Right lobe of liver (tissue), 6 donors: Measurements from ENCODE around the gene INSR. TPM values are rescaled to one million over a fixed set of nuclear protein-coding genes. Genes with fewer than 3 reads are reported as not detected.

Source experiments
- ATAC-seq, 4 donors: fragments of 200-7000 bp; cut with Tn5 transposase; one replicate each; pipeline ENCODE4 v1.9.1; 2020; ENCODE audit warnings: mild to moderate bottlenecking in 4 of 4, moderate library complexity in 4 of 4
- DNase-seq, 3 donors: peaks; one replicate each; pipeline ENCODE4 v3.0.0-alpha.2; 2020
- H3K27ac ChIP-seq, 3 donors: fragments of 200-600 bp; one replicate each; pipeline ENCODE4 v1.8.0; 2022
- H3K27me3 ChIP-seq, 2 donors: fragments of 200-600 bp; one replicate each; pipeline ENCODE4 v1.8.0; 2022
- H3K36me3 ChIP-seq, 4 donors: fragments of 200-600 bp; sonication (generic) in 1 of 4; one replicate each; pipeline versions ENCODE4 v1.5.1 to v1.8.0; 2017 to 2022; ENCODE audit warnings: control low read depth in 1 of 4
- H3K4me1 ChIP-seq, 4 donors: fragments of 200-600 bp; sonication (generic) in 1 of 4; one replicate each; pipeline versions ENCODE4 v1.5.1 to v1.8.0; 2017 to 2022; ENCODE audit warnings: control low read depth in 1 of 4
- H3K4me3 ChIP-seq, 3 donors: fragments of 200-600 bp; one replicate each; pipeline ENCODE4 v1.8.0; 2022
- H3K9me3 ChIP-seq, 4 donors: fragments of 200-600 bp; sonication (generic) in 1 of 4; one replicate each; pipeline versions ENCODE4 v1.5.1 to v1.8.0; 2017 to 2022; ENCODE audit warnings: control low read depth in 1 of 4
- POLR2A ChIP-seq: fragments of 450-650 bp; IDR thresholded peaks from one replicate; pipeline ENCODE4 v1.6.1; 2017; ENCODE audit warnings: antibody characterized with exemption, mild to moderate bottlenecking
- WGBS: methylation state at CpG from one replicate; pipeline ENCODE4 v1.1.6; 2018; ENCODE audit warnings: low coverage, low lambda C conversion rate; ENCODE audit not compliant: insufficient coverage; ENCODE audit errors: missing lambda C conversion rate; 5-methylcytosine and 5-hydroxymethylcytosine counted together
- intact Hi-C, 2 donors: fragments of 100-400 bp; cut with DNase I; formaldehyde crosslinking; loops; one replicate each; pipeline versions ENCODE4 v1.11.2 to v1.14.1; 2022
- total RNA-seq, 6 experiments: library from RNA; depleted of rRNA in 2 of 6; stranded (reverse); fragments of >200 nt in 2 of 6; fragmentation: NEBNext Ultra II Directional in 3 of 6; extraction: Animal tissue kit (Norgen Biotek cat#: 25700) in 3 of 6; gene quantifications; one replicate each; pipeline versions ENCODE4 v1.1.0 to v1.2.4, GENCODE V29; 2016 to 2023
- TF ChIP-seq, protein P1 (sequence below), 4 donors: fragments of 200-600 bp in 3 of 4; fragments of 450-650 bp in 1 of 4; IDR thresholded peaks; one replicate each; pipeline versions ENCODE4 v1.5.1 to v1.8.0; 2016 to 2022; ENCODE audit warnings: antibody characterized with exemption in 4 of 4, mild to moderate bottlenecking in 2 of 4
- donor health status: DM: no; HTN: yes; CAD: no.
- donor health status: DM: no; HTN: no; CAD: no.
- donor health status: DM: no; HTN: no; CAD: no.
- donor health status: DM: no; HTN: yes; CAD: no.
- donor health status: DM: no; HTN: yes; CAD: no.

The INSR gene
- total RNA-seq, 6 experiments from 2014 or later, result 82.7 to 121 (median 106) TPM

DNA sequence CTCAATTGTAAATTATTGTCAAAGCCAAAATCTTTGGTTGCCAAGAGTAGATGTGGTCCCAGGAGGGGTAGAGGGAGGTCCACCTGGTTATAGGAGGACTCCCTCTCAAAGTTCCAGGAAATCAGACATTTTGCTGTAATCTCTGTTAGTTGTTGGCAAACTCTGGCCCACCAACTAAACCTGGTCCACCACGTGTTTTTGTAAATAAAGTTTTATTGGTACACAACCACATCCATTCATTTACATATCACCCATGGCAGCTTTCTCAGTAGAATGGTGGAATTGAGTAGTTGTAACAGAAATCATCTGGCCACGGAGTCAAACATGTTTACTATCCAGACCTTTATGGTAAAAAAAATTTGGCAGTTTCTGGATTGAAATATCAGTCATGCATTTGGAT is 154.1 kb downstream of the INSR start:
- Histone ChIP-seq H3K4me1 (peaks cover 0 to 22% (median 7%) of the 10 kb centered on the region in 4 donors), H3K4me3 (no peak overlapping the region), H3K27me3 (no peaks in the 10 kb centered on the region), H3K9me3 (no peaks in the 10 kb centered on the region), H3K36me3 (peaks cover 5 to 38% (median 20%) of the 10 kb centered on the region in 4 donors), H3K27ac (no peak overlapping the region)
- no peak for TF ChIP-seq POLR2A
- TF ChIP-seq, protein P1, sequence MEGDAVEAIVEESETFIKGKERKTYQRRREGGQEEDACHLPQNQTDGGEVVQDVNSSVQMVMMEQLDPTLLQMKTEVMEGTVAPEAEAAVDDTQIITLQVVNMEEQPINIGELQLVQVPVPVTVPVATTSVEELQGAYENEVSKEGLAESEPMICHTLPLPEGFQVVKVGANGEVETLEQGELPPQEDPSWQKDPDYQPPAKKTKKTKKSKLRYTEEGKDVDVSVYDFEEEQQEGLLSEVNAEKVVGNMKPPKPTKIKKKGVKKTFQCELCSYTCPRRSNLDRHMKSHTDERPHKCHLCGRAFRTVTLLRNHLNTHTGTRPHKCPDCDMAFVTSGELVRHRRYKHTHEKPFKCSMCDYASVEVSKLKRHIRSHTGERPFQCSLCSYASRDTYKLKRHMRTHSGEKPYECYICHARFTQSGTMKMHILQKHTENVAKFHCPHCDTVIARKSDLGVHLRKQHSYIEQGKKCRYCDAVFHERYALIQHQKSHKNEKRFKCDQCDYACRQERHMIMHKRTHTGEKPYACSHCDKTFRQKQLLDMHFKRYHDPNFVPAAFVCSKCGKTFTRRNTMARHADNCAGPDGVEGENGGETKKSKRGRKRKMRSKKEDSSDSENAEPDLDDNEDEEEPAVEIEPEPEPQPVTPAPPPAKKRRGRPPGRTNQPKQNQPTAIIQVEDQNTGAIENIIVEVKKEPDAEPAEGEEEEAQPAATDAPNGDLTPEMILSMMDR (IDR thresholded peaks at IDR 0.05), result no peak
- ATAC-seq (no peak), DNase-seq (no peak)
- intact Hi-C loops, result no loop called here
- 77% methylated on average over 2 of the region's 2 CpGs for WGBS

DNA sequence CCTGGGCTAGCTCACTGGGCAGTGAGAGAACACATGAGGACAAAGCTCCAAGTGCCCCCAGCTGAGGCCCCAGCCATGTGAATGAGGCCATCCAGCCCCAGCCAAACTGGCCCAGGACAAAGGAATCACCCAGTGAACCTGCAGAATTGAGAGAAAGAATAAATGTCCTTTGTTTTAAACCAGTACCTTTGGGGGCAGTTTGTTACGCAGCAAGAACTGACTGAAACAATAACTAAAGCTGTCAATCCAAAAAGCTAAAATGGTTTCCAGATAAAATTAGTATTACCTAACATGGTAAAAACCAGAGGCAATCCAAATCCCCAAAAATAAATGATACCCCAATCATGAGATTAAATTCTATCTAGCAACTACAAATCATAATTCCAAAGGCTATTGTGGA is 155.1 kb downstream of the INSR start:
- ATAC-seq, result no peak
- TF ChIP-seq, protein P1 (IDR thresholded peaks at IDR 0.05), result no peak
- TF ChIP-seq POLR2A, result no peak
- H3K4me3 ChIP-seq, result no peak overlapping the region
- H3K9me3 ChIP-seq, result no peaks in the 10 kb centered on the region
- H3K27ac ChIP-seq, result no peak overlapping the region
- intact Hi-C loops, result no loop called here
- DNase-seq, result no peak
- 100% methylated on average over 1 of the region's 1 CpG for whole genome bisulfite sequencing
- H3K4me1 ChIP-seq, result peaks cover 0 to 21% (median 8%) of the 10 kb centered on the region in 4 donors
- peaks cover 5 to 38% (median 20%) of the 10 kb centered on the region in 4 donors for H3K36me3 ChIP-seq
- no peaks in the 10 kb centered on the region for H3K27me3 ChIP-seq

DNA sequence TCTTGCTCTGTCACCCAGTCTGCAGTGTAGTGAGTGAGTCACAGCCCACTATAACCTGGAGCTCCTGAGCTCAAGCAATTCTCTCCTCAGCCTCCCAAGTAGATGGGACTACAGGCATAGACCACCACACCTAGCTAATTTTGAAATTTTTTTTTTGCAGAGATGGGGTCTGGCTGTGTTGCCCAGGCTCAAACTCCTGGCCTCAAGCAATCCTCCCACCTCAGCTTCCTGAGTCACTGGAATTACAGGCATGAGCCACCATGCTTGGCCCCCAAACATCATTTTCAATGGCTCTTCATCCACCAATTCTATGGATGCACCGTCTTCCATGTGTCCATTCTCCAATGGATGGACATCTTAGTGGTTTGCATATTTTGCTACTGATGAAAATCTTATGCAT is 155.8 kb downstream of the INSR start:
- Histone ChIP-seq H3K27me3 (no peaks in the 10 kb centered on the region), H3K36me3 (peaks cover 5 to 38% (median 20%) of the 10 kb centered on the region in 4 donors), H3K4me1 (peaks cover 0 to 23% (median 9%) of the 10 kb centered on the region in 4 donors), H3K4me3 (no peak overlapping the region), H3K27ac (no peak overlapping the region), H3K9me3 (no peaks in the 10 kb centered on the region)
- 100% methylated on average over 1 of the region's 1 CpG for WGBS
- ATAC-seq, result no peak
- TF ChIP-seq, protein P1 (IDR thresholded peaks at IDR 0.05), result no peak
- no peak for TF ChIP-seq POLR2A
- DNase-seq, result no peak
- intact Hi-C loops, result no loop called here

DNA sequence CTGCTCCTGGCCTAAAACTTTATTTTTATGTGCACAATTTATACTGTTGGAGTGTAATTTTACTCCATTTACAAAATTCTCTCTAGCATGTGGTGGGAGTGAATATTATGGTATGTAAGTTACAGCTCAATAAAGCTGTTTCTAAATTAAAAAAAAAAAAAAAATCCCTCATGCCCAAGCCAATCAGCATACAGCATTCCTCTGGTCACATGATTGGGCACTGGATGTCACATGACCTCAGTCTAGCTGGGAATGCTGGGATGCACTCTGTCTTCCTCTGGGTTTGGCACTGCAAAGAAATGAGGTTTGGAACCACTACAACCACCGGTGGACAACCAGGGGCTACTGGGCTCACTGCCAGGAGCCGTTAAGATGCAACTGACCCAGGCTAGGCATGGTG is 157.1 kb downstream of the INSR start:
- Histone ChIP-seq H3K36me3 (peaks cover 5 to 43% (median 18%) of the 10 kb centered on the region in 4 donors), H3K27ac (peak overlapping the region in 1 of 3 donors; percentile 55), H3K27me3 (no peaks in the 10 kb centered on the region), H3K9me3 (no peaks in the 10 kb centered on the region), H3K4me1 (peaks cover 0 to 23% (median 9%) of the 10 kb centered on the region in 4 donors), H3K4me3 (no peak overlapping the region)
- intact Hi-C loops, result no loop called here
- no peak for TF ChIP-seq POLR2A
- TF ChIP-seq, protein P1 (IDR thresholded peaks at IDR 0.05), result no peak
- 30% methylated on average over 2 of the region's 2 CpGs for WGBS
- no peak for DNase-seq
- ATAC-seq, result no peak

DNA sequence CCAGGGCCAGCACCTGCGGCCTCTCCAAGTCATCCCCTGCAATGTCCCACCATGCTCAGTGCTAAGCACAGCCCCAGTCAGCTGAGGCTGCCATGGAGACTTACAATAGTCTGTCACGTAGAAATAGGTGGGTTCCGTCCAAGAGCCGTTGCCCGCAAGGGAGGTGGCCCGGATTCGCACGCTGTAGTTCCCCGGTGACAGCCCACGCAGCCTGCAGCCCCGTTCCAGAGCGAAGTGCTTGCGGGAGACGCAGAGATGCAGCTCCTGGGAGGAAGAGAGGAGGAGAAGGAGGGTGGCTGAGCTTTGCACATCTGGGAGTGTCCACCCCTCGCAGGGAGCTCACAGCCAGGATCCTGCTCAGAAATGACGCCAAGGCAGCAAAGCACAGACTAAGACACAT is 162.2 kb downstream of the INSR start:
- WGBS, result 93% methylated on average over 8 of the region's 16 CpGs
- H3K27ac ChIP-seq, result no peak overlapping the region
- intact Hi-C loops, result no loop called here
- H3K9me3 ChIP-seq, result no peaks in the 10 kb centered on the region
- TF ChIP-seq, protein P1 (IDR thresholded peaks at IDR 0.05), result no peak
- TF ChIP-seq POLR2A, result no peak
- peaks cover 8 to 62% (median 31%) of the 10 kb centered on the region in 4 donors for H3K36me3 ChIP-seq
- ATAC-seq (no peak), DNase-seq (no peak)
- H3K4me1 ChIP-seq, result peaks cover 0 to 23% (median 9%) of the 10 kb centered on the region in 4 donors
- H3K27me3 ChIP-seq, result no peaks in the 10 kb centered on the region
- H3K4me3 ChIP-seq, result no peak overlapping the region
